ENCODE data around the gene ANKRD44.

ANKRD44 gene

DNA sequence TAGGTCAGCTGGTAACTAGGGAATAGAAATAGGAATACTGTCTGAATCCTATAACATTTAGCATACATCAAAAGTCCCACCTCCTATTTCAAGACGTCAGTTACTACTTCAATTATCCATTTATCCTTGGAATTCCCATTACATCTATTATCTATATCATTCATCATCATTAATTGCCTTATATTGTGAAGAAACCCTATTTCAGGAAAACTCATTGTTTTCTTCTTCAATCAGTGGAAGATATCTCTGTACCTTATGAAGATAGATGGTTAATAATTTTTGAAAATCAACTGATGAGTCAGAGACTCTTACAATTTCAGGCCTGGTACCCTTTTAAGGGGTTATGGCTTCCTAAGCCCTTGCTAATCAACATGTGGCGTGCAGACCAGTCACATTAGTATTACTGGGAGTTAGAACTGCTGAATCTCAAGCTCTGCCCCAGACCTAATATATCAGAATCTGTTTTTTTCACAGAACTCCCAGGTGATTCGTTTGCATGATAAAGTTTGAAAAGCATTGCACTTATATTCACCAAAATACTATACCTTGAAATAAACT lies 314.7 kb downstream of the ANKRD44 start:
- DNase-seq, result no peak
- in situ Hi-C loops (cut with MboI; ENCODE audit: low pct_unique_long_range_greater_than_20kb, low sequenced_read_pairs), result no loop called here

GRCh38 chr2:196994764-196995163 lies 315.8 kb downstream of the ANKRD44 start:
- in situ Hi-C loops (cut with MboI; ENCODE audit: low pct_unique_long_range_greater_than_20kb, low sequenced_read_pairs), result no loop called here
- DNase-seq, result no peak

- in situ Hi-C loops (cut with MboI; ENCODE audit: low pct_unique_long_range_greater_than_20kb, low sequenced_read_pairs), result no loop called here
- DNase-seq, result no peak
Measured at GRCh38 chr2:196993617-196994016, 317.0 kb downstream of the ANKRD44 start.

DNA sequence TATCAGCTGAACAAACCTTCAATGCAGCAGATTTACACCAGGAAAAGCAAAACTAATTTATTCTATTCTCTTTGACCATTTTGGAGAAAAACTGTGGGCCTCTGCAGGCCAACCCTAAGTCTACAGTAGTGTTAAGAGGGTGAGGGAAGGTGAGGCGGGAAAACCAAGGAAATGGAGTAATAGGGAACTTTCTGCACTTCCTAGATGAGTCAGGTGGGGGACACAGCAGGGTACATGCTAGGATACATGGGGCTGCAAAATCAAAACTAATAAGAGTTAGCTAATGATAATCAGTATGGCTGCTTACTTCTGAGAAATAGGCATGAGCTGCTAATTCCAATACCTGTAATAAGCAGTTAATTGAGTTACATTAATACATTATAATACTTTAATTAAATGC lies 318.1 kb downstream of the ANKRD44 start:
- in situ Hi-C loops (cut with MboI; ENCODE audit: low pct_unique_long_range_greater_than_20kb, low sequenced_read_pairs), result no loop called here
- DNase-seq, result no peak

- DNase-seq, result no peak
- in situ Hi-C loops (cut with MboI; ENCODE audit: low pct_unique_long_range_greater_than_20kb, low sequenced_read_pairs), result no loop called here
Measured at GRCh38 chr2:196990788-196991461, 319.7 kb downstream of the ANKRD44 start.

DNA sequence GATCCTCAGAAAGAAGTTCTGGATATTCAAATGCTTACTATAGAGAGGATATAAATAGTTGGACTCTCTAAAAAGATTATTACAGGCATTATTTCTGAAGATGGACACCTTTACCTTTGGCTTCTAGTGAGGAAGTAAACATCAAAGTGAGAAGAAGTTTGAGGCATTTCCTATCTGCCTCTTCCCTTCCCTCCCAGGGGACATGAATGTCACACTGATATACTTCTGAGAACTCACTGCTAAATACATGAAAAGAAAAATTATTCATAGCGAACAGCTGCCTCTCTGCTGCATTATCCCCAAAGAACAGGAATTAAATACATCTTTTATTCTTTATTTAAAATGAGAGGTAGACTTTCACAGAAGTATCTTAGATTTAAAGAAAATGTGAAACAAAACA lies 320.5 kb downstream of the ANKRD44 start:
- DNase-seq, result no peak
- in situ Hi-C loops (cut with MboI; ENCODE audit: low pct_unique_long_range_greater_than_20kb, low sequenced_read_pairs), result no loop called here

DNA sequence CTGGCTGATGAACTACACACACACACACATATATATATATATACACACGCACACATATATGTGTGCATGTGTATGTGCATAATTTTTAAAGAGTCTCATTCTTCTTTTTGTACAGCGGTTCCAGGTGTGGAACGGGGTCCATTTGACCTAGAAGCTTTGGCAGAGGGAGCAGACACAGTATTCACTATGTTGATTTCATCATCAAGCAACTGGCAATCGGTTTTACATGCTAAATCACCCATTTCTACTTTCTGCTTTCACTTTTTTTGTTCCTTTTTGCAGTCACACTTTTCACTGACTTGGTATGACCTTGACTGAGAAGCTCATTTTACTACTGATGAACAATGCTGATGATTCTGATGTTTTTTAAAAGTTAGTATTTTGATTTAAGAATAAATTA lies 321.1 kb downstream of the ANKRD44 start:
- in situ Hi-C loops (cut with MboI; ENCODE audit: low pct_unique_long_range_greater_than_20kb, low sequenced_read_pairs), result no loop called here
- no peak for DNase-seq

GRCh38 chr2:196988639-196989038 lies 321.9 kb downstream of the ANKRD44 start:
- DNase-seq, result no peak
- in situ Hi-C loops (cut with MboI; ENCODE audit: low pct_unique_long_range_greater_than_20kb, low sequenced_read_pairs), result no loop called here

- in situ Hi-C loops (cut with MboI; ENCODE audit: low pct_unique_long_range_greater_than_20kb, low sequenced_read_pairs), result no loop called here
- DNase-seq, result peak; percentile 72
Measured at GRCh38 chr2:196987649-196988364, 322.8 kb downstream of the ANKRD44 start.

DNA sequence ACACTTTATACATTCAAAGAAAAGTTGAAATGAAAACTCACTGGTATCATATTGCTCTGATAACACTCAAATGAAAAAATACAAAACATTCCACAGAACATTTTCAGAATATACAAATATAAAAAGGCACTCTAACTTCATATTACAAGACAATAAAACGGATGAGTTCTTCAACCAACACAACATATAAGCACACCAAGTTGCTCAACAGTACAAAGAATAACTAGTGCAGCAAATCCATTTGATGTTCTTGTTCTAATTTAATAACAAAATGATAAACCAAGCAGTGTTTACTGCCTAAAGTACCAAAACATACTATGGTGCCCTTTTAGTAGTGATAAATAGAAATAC lies 323.3 kb downstream of the ANKRD44 start:
- no peak for DNase-seq
- in situ Hi-C loops (cut with MboI; ENCODE audit: low pct_unique_long_range_greater_than_20kb, low sequenced_read_pairs), result no loop called here

DNA sequence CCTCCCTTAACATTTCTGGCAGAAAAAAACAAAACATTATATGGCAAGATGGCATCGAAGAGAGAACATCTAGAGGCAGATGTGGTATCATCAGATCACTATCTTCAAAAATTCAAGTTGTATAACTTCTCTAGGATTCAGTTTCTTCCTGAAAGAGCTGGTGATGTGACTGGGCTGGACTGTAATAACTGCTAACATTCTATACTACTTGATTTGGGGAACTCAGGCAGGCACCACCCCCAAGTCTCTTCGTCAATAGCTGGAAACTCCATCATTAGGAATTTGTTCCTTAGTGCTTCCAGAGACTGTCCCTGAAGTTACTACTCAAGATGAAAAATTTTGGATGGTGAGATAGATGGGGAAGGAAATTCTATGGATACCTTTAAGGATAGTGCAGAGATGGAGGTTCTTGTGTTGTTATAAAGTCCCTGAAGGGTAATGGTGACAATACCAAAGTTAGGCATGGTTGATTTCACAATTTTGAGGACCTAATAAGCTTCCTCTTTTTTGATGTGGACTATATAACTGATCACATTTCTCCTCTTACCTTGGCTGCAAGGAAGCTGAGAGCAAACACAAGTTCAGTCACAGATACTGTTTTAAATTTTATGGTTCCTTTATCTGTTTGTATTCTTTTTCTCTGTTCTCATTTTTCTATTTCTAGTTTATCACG lies 324.9 kb downstream of the ANKRD44 start:
- no peak for DNase-seq
- in situ Hi-C loops (cut with MboI; ENCODE audit: low pct_unique_long_range_greater_than_20kb, low sequenced_read_pairs), result no loop called here

DNA sequence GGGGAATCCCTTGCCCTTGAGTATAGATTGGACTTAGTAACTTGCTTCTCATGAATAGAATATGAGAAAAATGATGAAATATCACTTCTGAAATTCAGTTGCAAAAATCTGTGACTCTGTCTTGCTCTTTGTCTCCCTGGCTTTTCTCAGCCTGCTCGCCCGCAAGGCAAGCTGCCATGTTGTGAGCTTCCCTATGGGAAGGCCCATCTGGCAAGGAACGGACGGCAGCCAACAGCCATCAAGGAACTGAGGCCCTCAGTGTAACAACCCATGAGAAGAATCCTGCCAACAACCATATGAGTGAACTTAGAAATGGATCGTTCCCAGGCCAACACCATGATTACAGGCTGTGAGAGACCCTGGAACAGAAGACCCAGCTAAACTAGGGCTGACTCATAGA lies 325.7 kb downstream of the ANKRD44 start:
- in situ Hi-C loops (cut with MboI; ENCODE audit: low pct_unique_long_range_greater_than_20kb, low sequenced_read_pairs), result no loop called here
- DNase-seq, result no peak

GRCh38 chr2:196983934-196984333 lies 326.6 kb downstream of the ANKRD44 start:
- no peak for DNase-seq
- in situ Hi-C loops (cut with MboI; ENCODE audit: low pct_unique_long_range_greater_than_20kb, low sequenced_read_pairs), result no loop called here

DNA sequence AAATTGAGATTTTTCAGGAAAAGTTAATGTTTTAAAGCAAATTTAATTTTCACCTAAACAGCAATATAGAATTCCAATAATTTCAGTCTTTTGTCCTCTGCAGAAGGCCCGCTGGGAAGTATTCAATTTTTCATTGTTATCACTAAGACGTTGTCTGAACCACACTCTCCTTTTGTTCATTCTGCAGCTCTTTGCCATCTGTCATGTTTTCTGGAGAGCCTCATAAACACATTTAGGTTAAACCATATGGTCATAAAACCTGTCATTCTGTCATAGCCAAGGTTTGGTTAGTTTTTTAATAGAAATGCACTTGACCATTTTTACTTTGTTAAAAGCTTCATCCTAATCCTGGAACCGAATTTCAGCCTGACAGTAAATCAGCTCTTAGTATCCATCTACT lies 330.1 kb downstream of the ANKRD44 start:
- no peak for DNase-seq
- in situ Hi-C loops (cut with MboI; ENCODE audit: low pct_unique_long_range_greater_than_20kb, low sequenced_read_pairs), result no loop called here

- no peak for DNase-seq
- in situ Hi-C loops (cut with MboI; ENCODE audit: low pct_unique_long_range_greater_than_20kb, low sequenced_read_pairs), result no loop called here
Measured at GRCh38 chr2:196980001-196980400, 330.6 kb downstream of the ANKRD44 start.

DNA sequence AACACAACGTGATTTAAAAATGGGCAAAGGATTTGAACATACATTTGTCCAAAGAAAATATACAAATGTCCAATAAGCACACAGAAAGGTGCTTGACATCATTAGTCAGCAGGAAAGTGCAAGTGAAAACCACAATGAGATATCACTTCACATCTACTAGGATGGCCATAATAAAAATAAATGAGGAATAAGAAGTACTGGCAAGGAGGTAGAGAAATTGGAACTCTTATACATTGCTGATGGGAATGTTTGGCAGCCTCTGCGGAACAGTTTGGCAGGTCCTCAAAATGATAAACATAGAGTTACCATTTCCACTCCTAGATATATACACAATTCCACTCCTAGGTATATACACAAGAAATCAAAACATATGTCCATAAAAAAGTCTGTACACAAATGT lies 333.1 kb downstream of the ANKRD44 start:
- in situ Hi-C loops (cut with MboI; ENCODE audit: low pct_unique_long_range_greater_than_20kb, low sequenced_read_pairs), result no loop called here
- DNase-seq, result no peak

- no peak for DNase-seq
- in situ Hi-C loops (cut with MboI; ENCODE audit: low pct_unique_long_range_greater_than_20kb, low sequenced_read_pairs), result no loop called here
Measured at GRCh38 chr2:196974970-196975369, 335.6 kb downstream of the ANKRD44 start.

GRCh38 chr2:196971574-196972279 lies 338.9 kb downstream of the ANKRD44 start:
- in situ Hi-C loops (cut with MboI; ENCODE audit: low pct_unique_long_range_greater_than_20kb, low sequenced_read_pairs), result no loop called here
- DNase-seq, result no peak

DNA sequence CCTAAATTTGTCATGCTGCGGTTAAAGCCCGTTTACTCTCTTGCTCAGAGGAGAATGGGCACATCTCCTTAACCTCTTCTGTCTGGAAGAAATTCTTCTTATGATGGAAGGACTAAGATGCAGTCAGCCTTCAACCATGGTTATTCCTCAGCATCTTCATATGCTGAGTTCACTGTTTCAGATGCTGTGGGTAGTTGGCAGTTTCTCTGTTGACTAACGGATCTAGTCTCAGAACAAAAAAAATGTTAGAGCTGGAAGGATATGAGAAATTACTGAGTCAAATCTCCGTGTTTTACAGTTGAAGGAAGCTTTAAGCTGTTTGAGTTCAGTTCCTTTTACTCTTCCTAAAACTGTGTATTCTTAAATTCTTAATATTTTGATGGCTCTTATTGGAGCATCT lies 340.5 kb downstream of the ANKRD44 start:
- in situ Hi-C loops (cut with MboI; ENCODE audit: low pct_unique_long_range_greater_than_20kb, low sequenced_read_pairs), result no loop called here
- DNase-seq, result no peak

GRCh38 chr2:196968516-196968915 lies 342.1 kb downstream of the ANKRD44 start:
- DNase-seq, result no peak
- in situ Hi-C loops (cut with MboI; ENCODE audit: low pct_unique_long_range_greater_than_20kb, low sequenced_read_pairs), result no loop called here

All from KBM-7 (cell line).